Testis (tissue), 2 donors: ENCODE measurements around the gene ITIH5.

Experiments
- POLR2A ChIP-seq: fragments of 450-650 bp; IDR thresholded peaks from one replicate; pipeline ENCODE4 v1.6.1; 2017; ENCODE audit warnings: antibody characterized with exemption, mild to moderate bottlenecking, moderate library complexity
- TF ChIP-seq, protein P1 (sequence below), 3 experiments: fragments of 450-650 bp in 2 of 3; fragments of 200-600 bp in 1 of 3; sonication (generic) in 1 of 3; IDR thresholded peaks; one replicate each; pipeline ENCODE4 v1.5.1; 2016 to 2019; ENCODE audit warnings: antibody characterized with exemption in 3 of 3, mild to moderate bottlenecking in 2 of 3, moderate library complexity in 1 of 3

DNA sequence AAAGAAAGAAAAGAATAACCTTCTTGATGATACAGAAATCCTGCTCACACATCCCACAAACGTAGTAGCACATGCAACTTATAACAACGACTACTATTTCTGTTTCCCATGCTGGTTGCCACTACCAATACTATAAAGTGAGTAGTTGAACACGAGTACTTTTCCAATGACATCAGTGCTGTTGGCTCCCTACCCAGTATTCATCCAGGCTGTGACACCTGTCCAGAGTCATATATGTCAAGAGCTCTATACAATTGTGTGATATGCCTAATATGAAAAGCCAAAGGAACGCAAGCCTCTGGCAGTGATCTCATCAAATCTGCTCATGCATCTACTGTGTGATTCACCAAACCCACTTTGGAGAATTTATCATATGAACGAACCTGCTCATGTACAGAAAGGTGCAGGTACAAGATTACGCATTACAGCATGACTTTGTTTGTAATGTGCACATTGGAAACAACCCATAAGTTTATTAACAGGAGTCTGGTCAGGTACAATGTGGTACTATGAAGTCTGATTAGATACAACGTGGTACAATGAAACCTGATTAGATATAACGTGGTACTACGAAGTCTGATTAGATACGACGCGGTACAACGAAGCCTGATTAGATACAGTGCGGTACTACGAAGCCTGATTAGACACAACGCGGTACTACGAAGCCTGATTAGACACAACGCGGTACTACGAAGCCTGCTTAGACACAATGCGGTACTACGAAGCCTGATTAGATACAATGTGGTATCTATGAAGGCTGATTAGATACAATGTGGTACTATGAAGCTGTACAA is 5.8 kb upstream of the ITIH5 start:
- TF ChIP-seq, protein P1, sequence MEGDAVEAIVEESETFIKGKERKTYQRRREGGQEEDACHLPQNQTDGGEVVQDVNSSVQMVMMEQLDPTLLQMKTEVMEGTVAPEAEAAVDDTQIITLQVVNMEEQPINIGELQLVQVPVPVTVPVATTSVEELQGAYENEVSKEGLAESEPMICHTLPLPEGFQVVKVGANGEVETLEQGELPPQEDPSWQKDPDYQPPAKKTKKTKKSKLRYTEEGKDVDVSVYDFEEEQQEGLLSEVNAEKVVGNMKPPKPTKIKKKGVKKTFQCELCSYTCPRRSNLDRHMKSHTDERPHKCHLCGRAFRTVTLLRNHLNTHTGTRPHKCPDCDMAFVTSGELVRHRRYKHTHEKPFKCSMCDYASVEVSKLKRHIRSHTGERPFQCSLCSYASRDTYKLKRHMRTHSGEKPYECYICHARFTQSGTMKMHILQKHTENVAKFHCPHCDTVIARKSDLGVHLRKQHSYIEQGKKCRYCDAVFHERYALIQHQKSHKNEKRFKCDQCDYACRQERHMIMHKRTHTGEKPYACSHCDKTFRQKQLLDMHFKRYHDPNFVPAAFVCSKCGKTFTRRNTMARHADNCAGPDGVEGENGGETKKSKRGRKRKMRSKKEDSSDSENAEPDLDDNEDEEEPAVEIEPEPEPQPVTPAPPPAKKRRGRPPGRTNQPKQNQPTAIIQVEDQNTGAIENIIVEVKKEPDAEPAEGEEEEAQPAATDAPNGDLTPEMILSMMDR (IDR thresholded peaks at IDR 0.05): no peak
- no peak for TF ChIP-seq POLR2A
